NCI-H69 (cell line): ENCODE measurements around the gene TGFBRAP1.
A peak's percentile ranks its signal among the peaks of the same experiment; 100 is the strongest.

Experiments
- DNase-seq: peaks from one replicate; lab custom pipeline; 2025; lab: John Stamatoyannopoulos, UW

TGFBRAP1 gene

GRCh38 chr2:105317937-105318336 is 11.6 kb downstream of the TGFBRAP1 start:
- DNase-seq, result peak; percentile 23

DNA sequence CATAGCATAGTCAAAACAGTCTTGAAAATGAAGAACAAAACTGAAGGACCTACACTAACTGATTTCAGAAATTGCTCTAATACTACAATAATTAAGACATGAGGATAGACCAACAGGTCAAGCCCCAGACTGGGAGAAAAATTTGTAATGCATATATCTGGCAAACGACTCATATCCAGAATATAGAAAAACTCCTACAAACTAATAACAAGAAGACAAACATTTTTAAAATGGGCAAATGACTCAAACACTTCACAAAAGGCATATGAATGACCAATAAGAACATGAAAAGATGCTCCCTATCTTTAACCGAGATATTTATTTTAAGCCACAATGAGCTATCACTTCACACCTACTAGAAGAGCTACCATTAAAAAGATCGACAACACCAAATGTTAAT is 14.2 kb downstream of the TGFBRAP1 start:
- no peak for DNase-seq

GRCh38 chr2:105313877-105314276 is 15.7 kb downstream of the TGFBRAP1 start:
- no peak for DNase-seq

- DNase-seq, result no peak
Measured at GRCh38 chr2:105309147-105309545, 20.4 kb downstream of the TGFBRAP1 start.

DNA sequence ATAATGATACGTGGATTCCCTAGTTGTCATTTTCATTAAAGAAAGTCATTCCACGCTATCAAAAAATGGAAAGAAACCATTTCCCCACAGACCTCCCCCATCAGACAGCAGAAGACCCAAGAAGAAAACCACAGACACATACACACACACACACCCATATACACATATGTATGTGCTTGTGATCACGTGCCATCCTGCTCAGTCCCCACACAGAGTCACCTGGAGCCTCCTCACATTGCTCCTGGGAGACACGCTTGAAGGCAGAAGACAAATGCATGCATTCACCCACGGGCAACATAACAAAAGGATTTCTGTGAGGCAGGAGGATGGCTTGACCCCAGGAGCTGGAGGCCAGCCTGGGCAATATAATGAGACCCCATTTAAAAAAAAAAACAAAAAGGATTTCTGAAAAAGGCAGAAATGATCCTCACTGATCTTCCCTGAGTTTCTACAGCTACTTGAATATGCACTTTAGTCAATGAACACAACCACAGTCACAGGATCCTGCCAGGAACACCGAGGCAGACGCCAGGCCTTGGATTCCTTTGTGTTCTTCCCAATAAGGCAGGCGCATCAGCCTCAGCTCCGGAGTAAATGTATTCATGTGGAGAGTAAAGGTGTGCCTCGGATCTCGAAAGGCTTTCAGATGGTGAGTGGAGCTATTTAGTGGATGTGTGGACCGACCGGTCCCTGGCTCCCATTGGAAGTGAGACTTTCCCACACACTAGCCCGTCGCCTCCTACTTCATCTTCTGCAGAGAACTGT is 21.0 kb downstream of the TGFBRAP1 start:
- no peak for DNase-seq

DNA sequence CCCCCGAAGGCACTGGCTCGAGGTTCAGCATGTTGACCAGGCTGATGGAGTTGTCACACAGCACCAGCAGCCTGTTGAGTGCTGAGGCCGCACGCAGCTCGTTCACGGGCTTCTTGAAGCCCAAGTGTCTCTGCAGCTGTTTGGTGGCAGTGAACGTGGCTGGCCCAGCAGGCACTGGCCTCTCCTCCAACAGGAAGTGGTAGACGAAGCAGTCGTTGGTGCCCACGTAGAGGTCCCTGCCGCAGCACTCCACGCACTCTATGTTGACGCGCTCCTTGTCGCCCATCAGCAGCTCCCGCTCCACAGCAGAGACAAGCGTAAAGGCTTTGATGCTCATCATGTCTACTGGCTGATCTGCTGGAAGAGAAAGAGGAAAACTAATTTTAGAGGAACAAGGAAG is 21.6 kb downstream of the TGFBRAP1 start:
- no peak for DNase-seq

GRCh38 chr2:105307550-105307949 is 22.0 kb downstream of the TGFBRAP1 start:
- no peak for DNase-seq

DNA sequence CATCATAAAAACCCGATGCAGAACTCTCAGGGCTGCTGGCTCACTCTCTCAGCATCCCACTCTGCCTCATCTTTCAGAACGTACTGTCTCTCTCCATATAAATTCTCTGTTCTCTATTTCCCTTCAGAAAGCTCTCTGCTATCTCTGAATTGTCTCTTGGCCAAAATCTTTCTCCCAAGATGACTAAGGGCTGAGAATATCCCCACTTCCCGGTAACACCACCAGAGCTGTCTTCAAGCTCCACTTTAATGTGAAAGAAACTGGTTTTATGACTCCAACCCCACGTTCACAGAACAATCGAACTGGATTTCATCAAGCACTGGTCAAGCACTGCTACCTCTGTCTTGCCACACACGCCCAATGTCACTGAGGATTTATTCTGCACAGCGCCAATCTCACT is 22.4 kb downstream of the TGFBRAP1 start:
- no peak for DNase-seq

DNA sequence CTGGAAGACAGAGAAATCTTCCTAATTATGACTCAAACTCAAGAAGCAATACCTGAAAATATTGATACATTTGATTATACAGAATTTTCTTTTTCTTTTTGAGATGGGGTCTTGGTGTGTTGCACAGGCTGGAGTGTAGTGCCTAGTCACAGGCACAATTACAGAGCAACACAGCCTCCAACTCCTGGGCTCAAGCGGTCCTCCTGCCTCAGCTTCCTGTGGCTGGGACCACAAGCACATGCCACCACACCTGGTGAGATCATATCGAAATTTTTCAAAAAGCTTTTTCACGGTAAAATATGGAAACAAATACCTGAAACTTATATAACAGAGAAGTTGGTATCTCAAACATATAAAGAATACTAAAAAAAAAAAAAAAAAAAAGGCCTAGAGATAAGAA is 27.9 kb downstream of the TGFBRAP1 start:
- DNase-seq, result no peak

- DNase-seq, result no peak
Measured at GRCh38 chr2:105299290-105299689, 30.2 kb downstream of the TGFBRAP1 start.

GRCh38 chr2:105298017-105298416 is 31.5 kb downstream of the TGFBRAP1 start:
- DNase-seq, result no peak

DNA sequence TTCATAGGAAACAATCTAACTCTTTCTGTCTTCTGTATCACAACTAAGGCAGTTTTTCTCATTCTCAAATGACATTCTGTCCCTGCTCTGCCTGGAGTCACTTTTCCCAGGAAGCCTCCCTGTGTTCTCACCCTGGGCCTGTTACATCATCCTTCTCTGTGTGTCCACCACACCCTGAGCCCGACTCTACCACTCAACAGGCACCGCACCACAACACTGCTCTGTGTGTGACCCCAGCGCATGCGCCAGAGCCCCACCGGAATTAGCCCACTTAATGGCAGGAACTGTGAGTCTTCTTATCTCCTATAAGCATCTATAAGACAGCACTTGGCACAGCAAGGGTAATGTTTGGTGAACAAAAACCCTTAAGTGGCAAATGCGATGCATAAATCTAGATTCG is 32.3 kb downstream of the TGFBRAP1 start:
- no peak for DNase-seq

- no peak for DNase-seq
Measured at GRCh38 chr2:105296017-105296611, 33.4 kb downstream of the TGFBRAP1 start.

- DNase-seq, result peak; percentile 42
Measured at GRCh38 chr2:105294844-105295481, 34.6 kb downstream of the TGFBRAP1 start.

- DNase-seq, result no peak
Measured at GRCh38 chr2:105294046-105294445, 35.5 kb downstream of the TGFBRAP1 start.

DNA sequence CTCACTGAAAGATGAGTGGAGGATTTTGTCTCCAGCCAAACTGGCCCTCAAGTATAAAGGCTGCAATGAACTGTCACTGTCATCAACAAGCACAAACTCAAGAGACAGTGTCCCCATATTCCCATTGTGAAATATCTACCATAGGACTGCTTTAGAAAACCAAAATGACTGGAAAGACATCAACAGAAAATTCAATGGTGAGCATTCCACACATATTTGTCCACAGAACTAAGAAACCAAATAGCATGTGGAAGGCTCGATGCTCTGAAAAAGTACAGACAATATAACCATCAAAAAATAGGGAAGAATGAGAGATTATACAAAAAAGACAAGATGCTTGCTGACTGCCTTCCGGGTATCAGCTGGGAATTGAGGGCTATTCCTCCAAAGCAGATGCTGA is 37.6 kb downstream of the TGFBRAP1 start:
- DNase-seq, result no peak

GRCh38 chr2:105290981-105291660 is 38.4 kb downstream of the TGFBRAP1 start:
- no peak for DNase-seq

DNA sequence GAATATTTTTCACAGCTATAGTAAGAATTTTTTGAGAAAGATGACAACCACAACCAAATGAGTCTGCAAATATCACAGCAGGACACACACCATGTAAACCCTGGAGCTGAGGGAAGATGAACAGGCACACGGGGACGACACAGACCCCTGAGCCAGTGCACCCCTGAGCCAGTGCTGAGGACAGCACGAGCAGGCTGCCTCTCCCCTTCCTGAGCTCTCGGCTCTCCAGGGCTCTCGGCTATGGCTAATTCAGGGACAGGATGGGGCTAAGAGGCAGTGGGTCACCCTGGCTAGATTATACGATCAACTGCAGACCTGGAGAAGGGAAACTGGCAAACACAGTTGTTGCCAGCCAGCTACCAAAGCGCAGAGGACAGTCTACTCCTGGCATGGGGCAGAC is 41.4 kb downstream of the TGFBRAP1 start:
- no peak for DNase-seq

DNA sequence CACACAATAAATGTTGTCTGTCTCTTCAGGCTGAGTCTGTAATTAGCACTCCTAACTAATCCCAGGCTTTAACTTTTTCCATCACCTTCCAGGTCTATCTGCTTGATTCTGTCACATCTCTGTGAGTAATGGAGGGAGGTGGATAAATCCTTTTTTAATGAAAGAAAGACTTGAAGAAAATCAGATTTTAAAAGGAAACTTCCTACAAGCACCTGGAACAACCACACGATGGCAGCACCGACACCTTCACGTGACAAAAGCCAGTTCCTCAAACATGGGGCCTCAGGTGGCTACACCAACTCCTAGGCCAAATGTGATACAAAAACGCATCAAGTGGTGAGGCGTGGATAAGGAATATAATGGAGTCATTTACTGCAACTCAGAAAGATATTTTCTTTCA is 41.8 kb downstream of the TGFBRAP1 start:
- peak; percentile 7 for DNase-seq

DNA sequence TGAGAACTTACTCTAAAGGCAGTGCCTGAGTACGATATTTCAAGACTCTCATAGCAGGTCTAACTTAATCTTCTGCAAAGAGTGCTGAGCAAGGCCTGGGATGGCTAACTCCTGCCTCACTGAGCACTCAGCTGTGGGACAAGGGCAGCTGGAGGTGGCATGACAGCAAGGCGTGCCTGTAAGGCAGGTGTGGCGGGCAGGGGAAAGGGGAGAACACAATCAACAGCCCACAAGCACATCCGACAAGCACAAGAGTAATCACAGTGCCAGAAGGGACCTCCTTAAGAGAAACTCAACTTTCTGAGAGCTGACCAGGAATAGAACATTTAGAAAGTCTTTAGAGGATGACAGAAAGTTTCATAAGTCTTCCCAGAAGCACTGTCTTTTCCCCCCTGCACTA is 46.0 kb downstream of the TGFBRAP1 start:
- DNase-seq, result no peak

GRCh38 chr2:105280281-105280680 is 49.3 kb downstream of the TGFBRAP1 start:
- DNase-seq, result no peak

GRCh38 chr2:105279126-105279525 is 50.4 kb downstream of the TGFBRAP1 start:
- no peak for DNase-seq

GRCh38 chr2:105278654-105279053 is 50.9 kb downstream of the TGFBRAP1 start:
- no peak for DNase-seq
